Activated CD4-positive, alpha-beta T cell treated with anti-CD3 and anti-CD28 coated beads for 4 hours (primary cell): Measurements from ENCODE around the gene CZIB.

Experiments
- DNase-seq, 2 donors: peaks; one replicate each; pipeline ENCODE4 v3.0.0-alpha.2; 2020

The CZIB gene

DNA sequence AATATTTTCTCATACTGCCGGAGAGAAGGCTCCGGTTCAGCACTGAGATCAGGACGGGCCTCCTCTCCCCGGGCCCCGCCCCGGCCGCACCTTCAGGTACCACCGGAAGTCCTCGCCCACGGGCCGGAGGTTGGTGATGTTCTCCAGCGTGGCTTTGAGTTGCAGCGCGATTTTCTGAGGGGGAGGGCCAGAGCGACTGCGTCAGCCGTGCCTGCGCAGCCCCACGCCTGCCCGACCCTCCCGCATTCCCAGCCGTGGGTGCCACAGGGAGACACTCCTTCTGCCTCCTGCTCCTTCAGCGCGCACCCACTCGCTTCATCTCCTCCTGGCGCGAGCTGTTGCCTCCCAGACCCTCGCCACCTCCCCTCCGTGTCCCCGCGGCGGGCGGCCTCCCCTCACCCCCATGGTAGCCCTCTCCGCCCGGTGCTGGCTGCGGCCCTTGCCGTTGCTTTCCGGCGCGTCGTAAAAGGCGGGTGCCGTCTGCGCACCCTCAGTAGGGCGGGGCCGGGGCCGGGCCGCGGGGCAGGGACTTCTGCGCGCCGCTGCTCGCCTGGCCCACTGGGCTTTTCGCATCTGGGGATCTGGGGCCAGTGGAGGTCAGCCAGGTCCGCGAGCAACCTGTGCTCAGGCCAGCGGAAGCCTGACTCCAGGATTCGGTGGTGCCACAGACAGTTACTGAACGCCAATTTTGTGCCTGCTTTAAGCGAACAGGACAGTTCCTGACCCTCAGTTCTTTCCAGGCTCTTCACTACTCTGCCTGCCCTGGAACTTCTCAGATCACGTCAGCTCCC lies at the start of gene CZIB:
CZIB (minus strand) TSS at position 464 of the 791 bp plus-strand sequence; CDS start at position 405, 59 bp downstream.
- peak; percentile 92 to 93 for DNase-seq

DNA sequence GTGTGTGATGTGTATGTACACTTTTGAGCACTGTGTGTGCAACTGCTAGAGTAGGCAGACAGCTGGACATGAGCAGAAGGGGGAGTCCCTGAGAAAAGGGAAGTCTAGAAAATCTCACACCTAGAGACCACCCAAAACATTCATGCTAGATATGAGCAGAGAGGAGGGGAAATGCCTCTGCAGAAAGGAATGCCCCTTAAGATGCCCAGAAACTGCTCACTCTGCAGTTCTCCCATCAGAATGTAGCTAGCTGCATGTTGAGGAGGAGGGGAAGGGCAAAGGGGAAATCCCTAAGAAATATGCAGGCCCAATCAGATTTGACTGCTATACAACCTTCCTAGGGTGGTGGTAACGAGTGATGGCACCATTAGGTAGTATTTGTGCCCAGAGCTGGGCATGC lies 49.7 kb upstream of the CZIB start:
- DNase-seq: no peak

DNA sequence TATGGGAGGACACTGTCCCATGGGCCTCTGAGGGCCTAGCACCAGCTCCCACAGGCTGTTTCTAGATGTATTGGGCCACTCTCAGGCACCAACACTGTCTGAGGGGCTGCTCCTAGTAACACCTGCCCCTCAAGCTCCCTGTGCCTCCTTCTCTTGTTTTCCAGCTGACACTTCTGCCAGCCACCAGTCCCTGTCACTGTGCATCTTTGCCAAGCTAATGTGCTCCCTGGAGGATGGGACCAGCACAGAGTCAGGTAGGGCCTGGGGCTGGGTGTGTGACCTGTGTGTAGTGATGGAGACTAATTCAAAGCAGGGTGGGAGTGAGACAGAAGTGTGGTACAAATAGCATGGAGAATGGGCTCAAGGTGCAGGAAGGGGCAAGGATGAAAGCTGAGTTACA lies 47.3 kb upstream of the CZIB start:
- DNase-seq: no peak

DNA sequence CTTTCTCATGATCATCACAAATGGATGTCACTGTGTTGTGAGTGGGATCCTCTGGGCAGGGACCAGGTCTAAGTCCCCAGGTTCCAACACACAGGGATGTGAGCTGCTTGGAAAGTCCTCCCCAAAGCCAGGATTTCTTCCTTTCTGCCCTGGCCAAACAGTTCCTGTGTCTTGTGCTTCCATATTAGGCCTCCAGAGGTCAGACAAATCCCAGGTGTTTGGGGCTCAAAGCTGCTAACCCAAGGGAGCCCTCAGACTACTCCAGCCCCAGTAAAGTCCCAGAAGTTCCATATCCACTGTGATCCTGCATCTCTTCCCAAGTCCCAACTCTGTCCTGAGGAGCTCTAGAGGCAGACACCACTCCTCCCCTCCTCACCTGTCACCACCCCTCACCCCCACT lies 45.6 kb upstream of the CZIB start:
- DNase-seq: no peak

DNA sequence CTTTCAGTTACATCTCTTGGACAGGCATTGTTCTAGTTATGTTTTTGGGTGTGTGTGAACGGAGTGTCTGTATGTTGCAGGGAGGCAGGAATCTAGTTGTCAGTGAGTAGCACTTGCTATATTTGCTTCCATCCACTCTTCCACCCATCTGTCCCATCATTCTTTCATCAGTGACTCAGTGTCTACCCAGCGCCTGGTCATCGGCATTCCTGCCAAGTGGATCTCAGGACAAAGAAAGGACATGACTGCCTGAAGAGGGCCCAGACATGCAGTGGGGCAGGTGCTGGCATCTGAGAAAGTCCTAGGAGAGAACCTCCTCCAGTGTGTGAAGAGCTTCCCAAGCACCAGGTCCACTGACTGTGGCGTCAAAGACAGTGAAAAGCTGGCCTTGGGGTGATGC lies 45.1 kb upstream of the CZIB start:
- DNase-seq: no peak

DNA sequence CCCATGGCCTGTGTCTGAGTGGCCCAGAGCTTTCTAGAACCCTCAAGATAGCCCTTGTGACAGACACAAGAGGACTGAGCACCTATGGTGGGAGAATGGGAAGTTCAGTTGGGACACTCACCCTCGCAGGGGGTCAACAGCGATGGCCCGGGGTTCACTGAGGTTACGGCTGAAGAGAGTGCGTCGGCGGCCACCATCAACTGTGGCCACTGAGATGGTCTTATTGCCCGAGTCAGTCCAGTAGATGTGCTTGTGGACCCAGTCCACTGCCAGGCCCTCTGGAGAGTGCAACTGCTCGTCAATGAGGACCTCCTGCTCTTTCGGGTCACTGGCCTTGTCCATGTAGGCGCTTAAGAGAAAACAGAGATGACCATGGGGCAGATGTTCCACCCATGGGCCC lies 43.6 kb upstream of the CZIB start:
- no peak for DNase-seq

DNA sequence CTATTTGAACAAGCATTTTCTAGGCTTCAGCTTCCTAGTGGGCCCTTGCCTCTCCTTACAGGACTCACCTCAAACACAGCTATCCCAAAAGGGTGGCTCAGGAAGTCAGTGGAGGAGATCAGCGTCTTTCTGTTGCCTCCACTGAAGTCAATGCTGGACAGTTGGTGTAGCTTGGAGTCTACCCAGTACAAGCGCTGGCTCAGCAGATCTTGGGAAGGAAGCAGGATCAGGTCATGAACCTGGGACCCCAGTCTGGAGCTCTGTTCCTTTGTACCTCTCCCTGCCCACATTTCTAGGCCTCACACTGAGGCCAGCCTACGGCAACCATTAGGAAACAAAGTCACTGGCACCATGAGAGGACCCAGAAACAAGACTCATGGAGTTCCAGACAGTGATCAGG lies 41.6 kb upstream of the CZIB start:
- no peak for DNase-seq

DNA sequence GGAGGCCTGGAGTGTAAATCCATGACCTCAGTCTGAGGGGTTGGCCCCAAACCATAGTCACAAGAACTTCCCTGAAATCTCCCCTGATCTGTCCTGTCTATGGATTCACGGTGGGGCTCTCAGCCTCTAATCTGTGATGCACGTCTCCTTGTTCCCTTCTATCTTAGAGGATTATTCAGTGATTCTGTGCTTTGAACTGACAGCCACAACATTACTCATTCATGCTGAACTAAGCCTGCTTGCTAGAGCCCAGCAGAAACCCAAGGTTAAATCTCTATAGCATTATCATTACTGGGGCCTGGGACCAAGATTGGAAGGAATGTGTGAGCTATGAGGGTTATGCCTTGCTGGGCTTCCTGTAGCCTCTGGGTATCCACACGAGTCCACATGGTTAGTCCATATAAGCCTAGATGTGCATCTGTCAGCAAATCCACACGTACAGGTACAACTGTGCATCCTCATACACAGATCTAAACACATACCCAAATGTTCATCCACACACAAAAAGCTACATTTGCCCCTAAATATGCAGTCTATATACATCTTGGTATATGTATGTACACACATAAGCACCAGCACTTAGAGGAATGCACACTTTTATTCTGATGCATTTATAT lies 40.3 kb upstream of the CZIB start:
- DNase-seq: no peak

DNA sequence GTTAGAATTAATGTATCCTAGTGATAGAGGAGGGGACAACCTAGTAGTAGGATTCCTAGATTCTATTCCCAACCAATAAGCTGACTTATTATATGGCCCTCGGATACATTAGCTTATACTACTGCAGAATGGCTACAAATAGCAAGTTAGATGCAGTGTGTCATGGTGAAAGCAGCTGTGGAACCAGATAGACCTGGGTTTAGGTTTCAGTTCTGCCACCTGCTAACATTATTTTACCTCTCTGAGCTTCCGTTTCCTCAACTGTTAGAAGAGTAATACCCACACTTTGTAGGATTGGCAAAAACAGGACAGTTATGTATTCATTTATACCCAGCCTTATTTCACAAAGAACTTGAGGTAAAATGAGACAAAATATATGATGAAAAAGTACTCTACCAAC lies 39.5 kb upstream of the CZIB start:
- DNase-seq: no peak

DNA sequence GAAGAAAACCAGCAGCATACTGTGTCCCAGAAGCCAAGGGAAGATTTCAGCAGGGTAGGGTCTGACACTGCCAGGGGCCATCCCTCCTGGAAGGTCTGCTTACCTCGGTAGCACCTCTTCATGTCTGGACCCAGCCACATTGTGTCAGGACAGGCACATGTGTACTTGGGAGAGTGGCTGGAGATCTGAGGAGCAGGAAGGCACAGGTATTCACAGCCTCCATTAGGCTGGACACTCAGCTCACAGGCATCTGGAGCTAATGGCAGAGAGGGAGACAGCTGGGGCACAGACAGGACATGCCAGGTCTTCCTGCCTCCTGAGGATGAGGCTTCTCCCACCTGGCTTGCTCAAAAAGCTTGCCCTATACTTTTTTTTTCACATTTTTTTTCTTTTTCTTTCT lies 37.8 kb upstream of the CZIB start:
- DNase-seq: no peak

DNA sequence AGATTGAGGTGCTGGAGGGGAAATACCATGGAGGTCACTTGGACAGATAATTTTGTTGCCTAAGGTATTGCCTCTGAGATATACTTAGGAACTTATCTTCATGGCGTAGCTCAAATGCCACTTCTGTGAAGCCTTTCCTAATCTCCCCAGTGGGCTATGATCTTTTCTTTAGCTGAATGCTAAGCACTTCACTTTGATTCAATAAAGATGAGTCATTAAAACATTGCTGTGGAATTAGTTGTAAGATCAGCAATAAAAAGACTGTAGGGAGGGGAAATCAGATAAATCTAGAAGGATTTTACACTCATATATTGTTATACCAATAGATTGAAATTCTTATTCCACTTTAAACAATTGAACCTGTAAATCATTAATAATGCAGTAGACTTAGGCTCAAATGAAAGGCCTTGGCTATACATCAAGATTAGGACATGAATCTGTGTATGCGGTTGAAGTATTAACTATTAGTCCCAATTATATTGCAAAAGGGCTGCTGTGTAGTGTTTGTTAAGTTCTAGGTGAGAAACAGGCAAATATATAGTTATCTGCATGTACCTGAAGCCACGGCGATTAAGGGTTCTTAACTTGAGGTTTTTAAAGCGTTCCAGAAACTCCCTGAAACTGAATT lies 37.1 kb upstream of the CZIB start:
- DNase-seq: no peak

DNA sequence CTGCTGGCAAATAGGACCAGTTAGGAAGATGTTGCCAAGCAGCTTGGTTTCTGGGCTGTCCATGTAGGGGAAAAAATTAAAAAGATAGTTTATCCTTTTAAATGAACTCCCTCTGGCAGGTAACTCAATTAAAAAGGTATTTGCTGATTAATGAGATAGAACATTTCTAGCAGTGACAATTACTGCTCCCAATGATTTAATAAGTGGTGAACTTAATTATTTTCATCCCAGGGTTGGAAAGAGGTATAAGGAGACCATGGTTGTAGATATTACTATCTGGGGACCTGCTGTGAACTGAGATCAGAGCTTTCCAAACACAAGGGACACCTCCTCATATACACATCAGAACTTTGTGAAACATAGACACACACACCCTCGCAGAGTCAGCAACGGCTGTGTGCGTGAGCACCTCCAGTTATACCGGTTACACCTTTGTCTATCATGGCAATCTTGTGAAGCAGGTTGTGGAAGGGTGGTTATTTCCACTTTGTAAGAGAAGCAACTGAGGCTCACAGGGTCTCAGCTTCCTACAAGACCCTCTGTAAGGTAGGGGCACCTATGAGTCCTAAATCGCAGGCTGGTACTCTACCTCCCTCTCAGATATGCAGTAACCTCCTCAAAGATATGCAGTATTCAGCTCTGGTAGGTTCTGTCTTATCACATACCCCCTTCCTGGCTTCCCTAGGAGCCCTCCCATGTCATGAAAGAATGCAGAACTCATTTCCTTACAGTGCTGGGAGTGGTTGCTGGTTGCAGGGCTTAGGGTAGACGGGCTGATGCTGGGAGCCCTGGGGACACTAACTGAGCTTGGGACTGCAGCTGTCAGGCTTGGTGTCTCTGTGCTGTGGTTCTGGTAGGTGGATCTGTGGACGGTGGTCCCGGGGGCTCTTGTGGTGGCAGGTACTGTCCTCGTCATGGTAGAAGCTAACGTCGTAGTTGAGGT lies 36.3 kb upstream of the CZIB start:
- DNase-seq: no peak

DNA sequence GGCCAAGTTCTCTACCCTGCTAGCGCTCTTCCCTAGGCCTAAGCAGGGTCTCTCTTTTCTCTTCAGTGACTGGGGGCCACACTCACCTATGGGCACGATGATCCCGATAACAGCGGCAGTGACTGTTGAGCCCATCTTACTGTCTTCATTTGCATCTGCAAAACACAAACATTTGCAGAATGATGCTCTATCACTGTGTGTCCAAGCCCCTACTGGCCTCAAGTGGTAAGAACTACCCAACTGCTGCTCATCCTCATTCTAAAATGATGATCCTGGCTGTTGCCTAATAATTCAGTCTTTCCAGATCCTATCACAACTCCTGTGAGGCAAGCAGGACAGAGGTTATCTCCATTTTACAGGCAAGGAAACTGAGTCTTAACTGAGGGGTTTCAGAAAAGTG lies 34.6 kb upstream of the CZIB start:
- DNase-seq: no peak

DNA sequence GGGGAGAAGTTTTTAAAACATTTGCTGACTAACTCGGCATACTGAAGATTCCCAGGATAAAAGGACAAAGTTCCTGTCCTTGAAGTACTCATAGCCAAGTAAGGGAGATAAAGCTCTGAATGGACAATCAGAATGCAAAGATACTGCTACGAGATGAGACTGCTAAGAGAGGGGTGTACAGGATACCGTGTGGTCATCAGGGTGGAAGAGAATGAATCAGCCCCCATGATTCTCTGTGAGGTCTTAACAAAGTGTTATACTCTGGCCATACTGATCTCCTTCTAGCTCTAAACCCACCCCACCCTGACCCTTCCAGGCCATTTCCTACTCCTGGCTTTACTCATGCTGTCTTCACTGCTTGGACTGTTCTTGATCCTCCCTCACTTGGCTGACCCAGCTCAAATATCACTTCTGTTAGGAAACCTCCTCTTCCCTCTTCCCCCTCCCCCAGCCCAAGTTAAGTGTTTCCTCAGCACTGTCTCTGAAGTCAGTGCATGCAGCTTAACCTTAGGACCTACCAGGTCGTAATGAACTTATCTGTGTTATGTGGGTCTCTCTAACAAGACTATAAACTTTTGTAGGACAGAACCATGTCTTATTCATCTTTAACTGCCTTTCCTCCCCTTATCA lies 33.7 kb upstream of the CZIB start:
- no peak for DNase-seq

DNA sequence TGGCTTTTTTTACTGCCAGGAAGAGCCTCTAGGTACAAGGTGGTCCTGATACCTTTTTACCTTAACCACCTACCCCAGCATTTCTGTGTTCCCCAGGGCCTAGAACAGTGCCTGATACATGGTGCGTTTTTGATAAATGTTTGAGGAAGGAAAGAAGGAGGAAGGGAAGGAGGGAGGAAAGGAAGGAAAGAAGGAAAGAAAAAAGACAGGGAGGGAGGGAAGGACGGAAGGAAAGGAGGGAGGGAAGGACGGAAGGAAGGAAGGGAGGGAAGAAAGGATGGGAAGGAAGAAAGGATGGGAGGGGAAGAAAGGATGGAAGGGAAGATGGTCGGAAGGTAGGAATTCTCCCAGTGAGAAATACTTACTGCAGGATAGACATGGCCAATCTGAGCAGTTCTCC lies 29.9 kb upstream of the CZIB start:
- no peak for DNase-seq

DNA sequence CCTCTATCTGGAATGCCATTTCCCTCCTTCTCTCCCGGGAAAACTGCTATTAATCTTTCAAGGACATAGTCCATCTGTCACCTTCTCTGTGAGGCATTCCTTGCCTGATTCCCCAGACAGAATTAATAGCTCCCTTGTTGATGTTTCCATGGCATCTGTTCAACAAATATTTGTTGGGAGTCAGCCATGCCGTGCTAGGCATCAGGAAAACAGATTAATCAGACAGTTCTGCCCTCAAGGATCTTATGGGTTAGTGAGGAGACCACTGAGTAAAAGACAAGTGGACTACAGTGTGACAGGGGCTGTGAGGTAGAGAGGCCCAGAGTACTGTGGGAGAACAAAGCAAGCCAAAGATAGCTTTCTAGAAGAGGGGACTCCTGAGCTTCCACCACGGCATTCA lies 29.3 kb upstream of the CZIB start:
- no peak for DNase-seq

DNA sequence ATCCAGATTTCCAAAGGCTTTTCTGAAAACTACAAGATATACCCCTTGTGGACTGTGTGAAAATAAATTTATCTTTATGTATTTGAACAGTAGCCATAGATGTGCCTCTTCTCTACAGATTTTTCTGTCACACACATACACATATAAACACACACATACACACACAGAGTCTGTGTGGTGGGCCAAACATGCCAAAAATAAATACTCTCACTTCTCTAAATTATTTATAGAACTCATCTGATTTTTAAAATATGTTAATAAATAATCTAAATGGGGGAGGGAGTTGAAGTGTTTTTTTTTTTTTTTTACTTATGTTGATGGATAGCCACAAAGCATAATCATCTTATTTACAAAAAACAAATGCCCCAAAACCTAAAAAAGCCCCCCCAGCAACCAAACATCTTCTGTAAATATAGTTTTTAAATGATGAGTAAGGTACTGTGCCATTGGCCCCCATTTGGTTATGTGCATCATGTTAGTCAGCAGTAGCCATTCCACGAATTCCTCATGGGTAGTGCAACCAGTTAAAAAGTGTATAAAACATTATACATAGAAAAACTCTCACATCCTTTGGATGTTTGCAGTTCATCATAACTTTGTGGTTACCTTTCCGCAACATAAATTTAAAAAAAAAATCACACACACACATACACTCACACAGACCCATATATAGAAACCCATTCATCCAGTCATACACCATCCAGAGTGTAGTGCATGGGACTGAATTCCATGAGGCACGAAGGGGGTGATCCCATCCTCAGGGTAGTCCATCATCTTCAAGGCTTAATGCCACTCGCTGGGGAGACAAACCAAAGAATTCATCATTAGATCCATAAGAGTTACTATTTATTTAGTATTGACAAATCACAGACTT lies 26.1 kb upstream of the CZIB start:
- DNase-seq: no peak

DNA sequence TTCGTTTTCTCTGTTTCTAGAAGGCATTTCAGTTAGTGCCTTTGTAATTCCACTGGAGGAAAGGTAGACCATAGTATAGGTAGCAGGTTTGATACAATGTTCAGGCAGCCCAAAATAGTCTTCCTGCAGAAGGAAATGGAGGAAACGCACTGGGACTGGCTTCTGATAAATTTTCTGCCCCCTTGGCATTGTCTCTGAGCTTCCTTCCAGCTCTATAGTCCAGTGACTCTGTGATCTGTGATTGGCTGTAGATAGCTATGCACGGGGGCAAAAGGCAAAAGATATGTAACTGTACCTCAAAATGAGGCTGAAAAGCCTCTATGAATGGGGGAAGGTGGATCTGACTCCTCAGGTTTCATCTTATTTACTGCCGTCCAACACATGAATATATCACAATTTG lies 23.7 kb upstream of the CZIB start:
- DNase-seq: no peak

DNA sequence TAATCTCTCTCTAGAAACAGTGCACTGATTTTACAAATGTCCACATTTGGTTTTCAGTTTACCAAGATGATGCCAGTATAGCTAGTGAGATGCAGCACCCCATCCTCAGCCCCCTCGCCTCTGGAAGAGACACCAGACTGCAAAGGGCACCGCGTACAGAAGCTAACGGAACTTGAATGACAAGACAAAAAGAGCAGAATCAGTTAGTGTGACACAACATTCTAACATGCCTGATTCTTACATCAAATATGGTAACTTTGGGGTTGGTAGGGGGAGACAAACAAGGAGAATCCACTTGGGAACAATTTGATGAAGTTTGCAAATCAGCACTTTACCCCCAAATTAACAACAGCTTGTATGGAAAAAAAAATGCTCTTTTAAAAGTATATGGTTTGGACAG lies 21.9 kb upstream of the CZIB start:
- no peak for DNase-seq

DNA sequence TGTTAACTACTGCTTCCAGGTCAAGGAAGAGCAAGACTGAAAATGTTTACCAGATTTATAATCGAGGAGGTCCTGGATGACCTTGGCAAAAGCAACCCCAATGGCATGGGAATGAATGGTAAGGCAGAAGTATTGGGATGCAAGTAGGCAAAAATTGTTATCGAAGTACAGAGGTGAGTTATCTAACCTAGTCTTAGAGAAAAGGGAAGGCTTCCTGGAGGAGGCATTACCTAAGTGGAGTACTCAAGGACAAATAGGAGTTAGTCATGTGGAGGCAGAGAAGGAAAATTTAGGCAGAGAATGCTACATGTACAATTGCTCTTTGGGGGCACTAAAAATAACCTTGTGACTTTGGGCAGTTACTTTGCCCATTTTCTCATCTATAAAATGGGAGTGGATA lies 21.4 kb upstream of the CZIB start:
- DNase-seq: no peak
